ENCODE data around the gene HES3.
A peak's percentile ranks its signal among the peaks of the same experiment; 100 is the strongest.

HES3 gene

GRCh38 chr1:6245086-6245868, 1.3 kb downstream of the HES3 start:
- ChIA-PET CTCF (interaction anchor here (0.5 to 3.0 kb wide), 33 partner anchors 11 to 754 kb away, joined by 3 to 45 read pairs (median 4); partner anchors contain the start of genes ACOT7 and RPL22), POLR2A (ENCODE audit: low non-redundant PET) (no interaction called here)
- peak; percentile 72 for DNase-seq (ENCODE audit: low spot score)
- peak; percentile 80 for TF ChIP-seq CTCF (conservative IDR thresholded peaks at IDR 0.05; ENCODE audit: low read depth)
- H3K27ac ChIP-seq, result no peak overlapping the region

- DNase-seq (ENCODE audit: low spot score), result no peak
- POLR2A ChIA-PET (ENCODE audit: low non-redundant PET), result no interaction called here
- H3K27ac ChIP-seq, result no peak overlapping the region
- CTCF ChIA-PET, result interaction anchor here (0.5 to 3.0 kb wide), 33 partner anchors 11 to 754 kb away, joined by 3 to 45 read pairs (median 4); partner anchors contain the start of genes ACOT7 and GPR153
- no peak for TF ChIP-seq CTCF (conservative IDR thresholded peaks at IDR 0.05; ENCODE audit: low read depth)
Observed at GRCh38 chr1:6245869-6246496, 2.0 kb downstream of the HES3 start.

GRCh38 chr1:6246497-6247467, 2.8 kb downstream of the HES3 start:
- peak; percentile 84 for DNase-seq (ENCODE audit: low spot score)
- CTCF ChIA-PET, result interaction anchor here (0.5 to 3.0 kb wide), 52 partner anchors 8 to 480 kb away, joined by 3 to 45 read pairs (median 3); partner anchors contain the start of genes ACOT7 and GPR153
- POLR2A ChIA-PET (ENCODE audit: low non-redundant PET), result interaction anchor here (0.6 kb wide), 1 partner anchor 119 kb away, joined by 3 read pairs; no protein-coding TSS in a partner anchor
- no peak overlapping the region; the same call in 1 of the 2 replicates for H3K27ac ChIP-seq
- peak; percentile 92 for TF ChIP-seq CTCF (conservative IDR thresholded peaks at IDR 0.05; ENCODE audit: low read depth)

- H3K27ac ChIP-seq, result no peak overlapping the region; the same call in 1 of the 2 replicates
- no peak for TF ChIP-seq CTCF (conservative IDR thresholded peaks at IDR 0.05; ENCODE audit: low read depth)
- no peak for DNase-seq (ENCODE audit: low spot score)
- ChIA-PET CTCF (interaction anchor here (0.6 to 3.0 kb wide), 20 partner anchors 9 to 305 kb away, joined by 3 to 45 read pairs (median 3); no protein-coding TSS in a partner anchor), POLR2A (ENCODE audit: low non-redundant PET) (interaction anchor here (0.6 kb wide), 1 partner anchor 120 kb away, joined by 3 read pairs; no protein-coding TSS in a partner anchor)
Observed at GRCh38 chr1:6247651-6248050, 3.7 kb downstream of the HES3 start.

GRCh38 chr1:6248161-6248776, 4.3 kb downstream of the HES3 start:
- TF ChIP-seq CTCF (conservative IDR thresholded peaks at IDR 0.05; ENCODE audit: low read depth), result no peak
- CTCF ChIA-PET, result interaction anchor here (0.5 to 3.0 kb wide), 9 partner anchors 9 to 1162 kb away, joined by 3 to 45 read pairs (median 3); no protein-coding TSS in a partner anchor
- no peak overlapping the region for H3K27ac ChIP-seq
- no peak for DNase-seq (ENCODE audit: low spot score)
- POLR2A ChIA-PET (ENCODE audit: low non-redundant PET), result no interaction called here
